ENCODE data around the gene KIF19. TPM values are rescaled to one million over a fixed set of nuclear protein-coding genes. Genes with fewer than 3 reads are reported as not detected.
A peak's percentile ranks its signal among the peaks of the same experiment; 100 is the strongest.

KIF19 gene
- total RNA-seq, 1 donor from 2014 or later, result 80.8 TPM

GRCh38 chr17:74355065-74355464 is 29.0 kb downstream of the KIF19 start:
- Mint-ChIP-seq H3K27ac (ENCODE audit: unreplicated experiment) (no peak overlapping the region), H3K27me3 (ENCODE audit: unreplicated experiment) (peaks cover 25% of the 10 kb centered on the region)

GRCh38 chr17:74356646-74357465 is 30.8 kb downstream of the KIF19 start:
- Mint-ChIP-seq H3K36me3 (ENCODE audit: unreplicated experiment) (peaks cover 5% of the 10 kb centered on the region), H3K4me3 (ENCODE audit: unreplicated experiment) (no peak overlapping the region), H3K27me3 (ENCODE audit: unreplicated experiment) (peaks cover 34% of the 10 kb centered on the region), H3K27ac (ENCODE audit: unreplicated experiment) (no peak overlapping the region), H3K4me1 (ENCODE audit: low read depth, unreplicated experiment) (peaks cover 16% of the 10 kb centered on the region), H3K9me3 (ENCODE audit: unreplicated experiment) (peaks cover 36% of the 10 kb centered on the region)
- TF ChIP-seq CTCF (IDR thresholded peaks at IDR 0.05; ENCODE audit: partially characterized antibody, unreplicated experiment), result peak; percentile 8
- DNase-seq, result peak; percentile 30

More at GRCh38 chr17:74355065-74355464, 29.0 kb downstream of the KIF19 start:
- Mint-ChIP-seq H3K36me3 (ENCODE audit: unreplicated experiment) (peaks cover 5% of the 10 kb centered on the region), H3K9me3 (ENCODE audit: unreplicated experiment) (peaks cover 25% of the 10 kb centered on the region), H3K4me3 (ENCODE audit: unreplicated experiment) (no peak overlapping the region), H3K4me1 (ENCODE audit: low read depth, unreplicated experiment) (peaks cover 13% of the 10 kb centered on the region)
- TF ChIP-seq CTCF (IDR thresholded peaks at IDR 0.05; ENCODE audit: partially characterized antibody, unreplicated experiment), result no peak
- DNase-seq, result peak; percentile 15

GRCh38 chr17:74357466-74357809 is 31.4 kb downstream of the KIF19 start:
- Mint-ChIP-seq H3K36me3 (ENCODE audit: unreplicated experiment) (peaks cover 5% of the 10 kb centered on the region), H3K27me3 (ENCODE audit: unreplicated experiment) (peaks cover 37% of the 10 kb centered on the region), H3K27ac (ENCODE audit: unreplicated experiment) (peak overlapping the region; percentile 52), H3K4me3 (ENCODE audit: unreplicated experiment) (no peak overlapping the region), H3K4me1 (ENCODE audit: low read depth, unreplicated experiment) (peaks cover 20% of the 10 kb centered on the region), H3K9me3 (ENCODE audit: unreplicated experiment) (peaks cover 36% of the 10 kb centered on the region)
- TF ChIP-seq CTCF (IDR thresholded peaks at IDR 0.05; ENCODE audit: partially characterized antibody, unreplicated experiment), result no peak
- DNase-seq, result no peak

GRCh38 chr17:74358697-74359096 is 32.7 kb downstream of the KIF19 start:
- peaks cover 25% of the 10 kb centered on the region for H3K4me1 Mint-ChIP-seq (ENCODE audit: low read depth, unreplicated experiment)
- H3K4me3 Mint-ChIP-seq (ENCODE audit: unreplicated experiment), result peak overlapping the region; percentile 83
- peaks cover 30% of the 10 kb centered on the region for H3K27me3 Mint-ChIP-seq (ENCODE audit: unreplicated experiment)
- no peak for DNase-seq
- H3K9me3 Mint-ChIP-seq (ENCODE audit: unreplicated experiment), result peaks cover 31% of the 10 kb centered on the region
- H3K27ac Mint-ChIP-seq (ENCODE audit: unreplicated experiment), result peak overlapping the region; percentile 83
- no peak for TF ChIP-seq CTCF (IDR thresholded peaks at IDR 0.05; ENCODE audit: partially characterized antibody, unreplicated experiment)
- H3K36me3 Mint-ChIP-seq (ENCODE audit: unreplicated experiment), result peaks cover 5% of the 10 kb centered on the region

GRCh38 chr17:74359916-74360315 is 33.9 kb downstream of the KIF19 start:
- DNase-seq, result no peak
- H3K9me3 Mint-ChIP-seq (ENCODE audit: unreplicated experiment), result peaks cover 25% of the 10 kb centered on the region
- H3K4me3 Mint-ChIP-seq (ENCODE audit: unreplicated experiment), result peak overlapping the region; percentile 98
- peak overlapping the region; percentile 100 for H3K27ac Mint-ChIP-seq (ENCODE audit: unreplicated experiment)
- TF ChIP-seq CTCF (IDR thresholded peaks at IDR 0.05; ENCODE audit: partially characterized antibody, unreplicated experiment), result no peak
- peaks cover 5% of the 10 kb centered on the region for H3K36me3 Mint-ChIP-seq (ENCODE audit: unreplicated experiment)
- H3K27me3 Mint-ChIP-seq (ENCODE audit: unreplicated experiment), result peaks cover 28% of the 10 kb centered on the region
- H3K4me1 Mint-ChIP-seq (ENCODE audit: low read depth, unreplicated experiment), result peaks cover 22% of the 10 kb centered on the region

Measured in glutamatergic neuron (in vitro differentiated cells).